Effector memory CD4-positive, alpha-beta T cell (primary cell): ENCODE results near the gene DIS3L2.
A peak's percentile ranks its signal among the peaks of the same experiment; 100 is the strongest.
"Not testable (repeated sequence)": the region's sequence is repeated elsewhere in the genome, so short reads cannot be mapped to it uniquely, and the experiment has no call there.

Experiments
- DNase-seq, 3 donors: peaks; one replicate each; pipeline ENCODE4 v3.0.0-alpha.2; 2020
- H3K27ac ChIP-seq: 2 replicates; pipeline ENCODE4 v1.7.0; 2013; ENCODE audit warnings: mild to moderate bottlenecking, low read length, moderate library complexity; ENCODE audit not compliant: insufficient read depth, poor library complexity, severe bottlenecking
- H3K27me3 ChIP-seq: replicated peaks from 2 replicates; pipeline ENCODE4 v1.7.0; 2013; ENCODE audit warnings: mild to moderate bottlenecking, low read length; ENCODE audit not compliant: insufficient read depth, control insufficient read depth, poor library complexity, severe bottlenecking
- H3K36me3 ChIP-seq: 2 replicates; pipeline ENCODE4 v1.7.0; 2013; ENCODE audit warnings: mild to moderate bottlenecking, low read length, moderate library complexity; ENCODE audit not compliant: control insufficient read depth, insufficient read depth
- H3K4me1 ChIP-seq: 2 replicates; pipeline ENCODE4 v1.7.0; 2013; ENCODE audit warnings: low read length, mild to moderate bottlenecking; ENCODE audit not compliant: control insufficient read depth, insufficient read depth, poor library complexity, severe bottlenecking
- H3K4me3 ChIP-seq: 2 replicates; pipeline ENCODE4 v1.7.0; 2013; ENCODE audit warnings: low read length, low read depth, mild to moderate bottlenecking; ENCODE audit not compliant: insufficient read depth, poor library complexity, severe bottlenecking
- H3K9me3 ChIP-seq: 2 replicates; pipeline ENCODE4 v1.7.0; 2013; ENCODE audit warnings: mild to moderate bottlenecking, low read length, moderate library complexity; ENCODE audit not compliant: control insufficient read depth

Gene DIS3L2

GRCh38 chr2:232362174-232362900, 400.8 kb downstream of the DIS3L2 start:
- Histone ChIP-seq H3K27ac (no peak overlapping the region), H3K27me3 (no peaks in the 10 kb centered on the region)
- no peak for DNase-seq

GRCh38 chr2:232363064-232363783, 401.7 kb downstream of the DIS3L2 start:
- H3K4me1 ChIP-seq, DNase-seq, H3K9me3 ChIP-seq, H3K36me3 ChIP-seq, H3K27me3 ChIP-seq, H3K27ac ChIP-seq: not testable (repeated sequence)
- peak overlapping the region; percentile 55 for H3K4me3 ChIP-seq

More at GRCh38 chr2:232362174-232362900, 400.8 kb downstream of the DIS3L2 start:
- H3K9me3 ChIP-seq: no peaks in the 10 kb centered on the region
- no peak overlapping the region for H3K4me3 ChIP-seq
- peaks cover 2% of the 10 kb centered on the region for H3K4me1 ChIP-seq
- no peaks in the 10 kb centered on the region for H3K36me3 ChIP-seq

- Histone ChIP-seq H3K4me1 (peaks cover 2% of the 10 kb centered on the region), H3K4me3 (peak overlapping the region; percentile 55)
- no peak for DNase-seq
These were observed 402.5 kb downstream of the DIS3L2 start for GRCh38 chr2:232363784-232364615.

GRCh38 chr2:232364806-232365594, 403.5 kb downstream of the DIS3L2 start:
- H3K4me1 ChIP-seq, DNase-seq, H3K27me3 ChIP-seq: not testable (repeated sequence)

More at GRCh38 chr2:232363784-232364615, 402.5 kb downstream of the DIS3L2 start:
- Histone ChIP-seq H3K36me3 (no peaks in the 10 kb centered on the region), H3K9me3 (no peaks in the 10 kb centered on the region), H3K27ac (no peak overlapping the region), H3K27me3 (no peaks in the 10 kb centered on the region)

GRCh38 chr2:232365621-232366321, 404.3 kb downstream of the DIS3L2 start:
- peaks cover 2% of the 10 kb centered on the region for H3K4me1 ChIP-seq
- no peaks in the 10 kb centered on the region for H3K9me3 ChIP-seq
- no peaks in the 10 kb centered on the region for H3K36me3 ChIP-seq
- no peak overlapping the region for H3K4me3 ChIP-seq
- no peaks in the 10 kb centered on the region for H3K27me3 ChIP-seq
- no peak for DNase-seq
- no peak overlapping the region for H3K27ac ChIP-seq

More at GRCh38 chr2:232364806-232365594, 403.5 kb downstream of the DIS3L2 start:
- not testable (repeated sequence) for H3K9me3 ChIP-seq, H3K4me3 ChIP-seq, H3K27ac ChIP-seq, H3K36me3 ChIP-seq

- not testable (repeated sequence) for H3K27ac ChIP-seq, DNase-seq, H3K27me3 ChIP-seq, H3K4me1 ChIP-seq, H3K9me3 ChIP-seq, H3K4me3 ChIP-seq, H3K36me3 ChIP-seq
These were observed 404.9 kb downstream of the DIS3L2 start for GRCh38 chr2:232366461-232366860.

- Histone ChIP-seq H3K27ac (no peak overlapping the region), H3K36me3 (no peaks in the 10 kb centered on the region), H3K4me1 (peaks cover 2% of the 10 kb centered on the region), H3K9me3 (no peaks in the 10 kb centered on the region), H3K27me3 (no peaks in the 10 kb centered on the region), H3K4me3 (no peak overlapping the region)
- no peak for DNase-seq
These were observed 405.5 kb downstream of the DIS3L2 start for GRCh38 chr2:232367016-232367415.

GRCh38 chr2:232367591-232368233, 406.2 kb downstream of the DIS3L2 start:
- Histone ChIP-seq H3K9me3 (no peaks in the 10 kb centered on the region), H3K27me3 (no peaks in the 10 kb centered on the region), H3K4me1 (peaks cover 2% of the 10 kb centered on the region), H3K27ac (no peak overlapping the region), H3K36me3 (no peaks in the 10 kb centered on the region), H3K4me3 (no peak overlapping the region)
- DNase-seq: no peak
